COLO829 (cell line): ENCODE data around the gene PACSIN1.
"Not testable (repeated sequence)": the region's sequence is repeated elsewhere in the genome, so short reads cannot be mapped to it uniquely, and the experiment has no call there.

Experiments used
- DNase-seq: peaks from one replicate; pipeline ENCODE4 v3.0.0; 2012; ENCODE audit warnings: low spot score

The PACSIN1 gene

GRCh38 chr6:34457742-34458735 lies 7.8 kb upstream of the PACSIN1 start:
- no peak for DNase-seq

DNA sequence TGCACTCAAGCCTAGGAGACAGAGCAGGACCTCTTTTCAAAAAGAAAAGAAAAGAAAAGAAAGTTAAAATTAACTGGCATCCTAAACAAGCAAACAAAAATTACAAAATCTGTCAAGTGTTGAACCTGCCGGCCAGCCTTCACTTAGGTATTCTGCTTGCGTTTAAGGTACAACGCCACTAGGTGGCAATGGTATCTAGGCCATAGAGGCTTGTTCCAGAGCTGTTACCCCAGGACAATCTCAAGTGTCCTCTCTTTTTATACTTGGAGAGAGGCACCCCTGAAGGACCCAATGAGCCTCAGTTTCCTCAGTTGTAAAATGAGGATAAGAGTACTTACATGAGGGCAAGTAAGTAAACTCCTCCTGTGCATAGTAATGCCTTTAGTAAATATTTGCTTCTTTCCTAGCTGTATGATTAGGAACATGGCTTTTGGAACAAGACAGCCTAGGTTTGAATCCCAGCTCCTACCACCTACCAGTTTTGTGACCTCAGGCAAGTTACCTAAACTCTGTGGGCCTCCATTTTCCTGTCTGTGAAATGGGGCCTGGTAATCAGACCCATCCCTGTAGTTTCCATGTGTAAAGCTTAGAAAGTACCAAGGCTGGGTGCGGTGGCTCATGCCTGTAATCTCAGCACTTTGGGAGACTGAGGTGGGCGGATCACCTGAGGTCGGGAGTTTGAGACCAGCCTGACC lies 5.8 kb upstream of the PACSIN1 start:
- DNase-seq: peak; percentile 53

GRCh38 chr6:34460796-34461507 lies 4.9 kb upstream of the PACSIN1 start:
- no peak for DNase-seq

- DNase-seq: no peak
Measured at GRCh38 chr6:34462010-34462409, 3.9 kb upstream of the PACSIN1 start.

- peak; percentile 53 for DNase-seq
Measured at GRCh38 chr6:34462551-34462971, 3.3 kb upstream of the PACSIN1 start.

- DNase-seq: no peak
Measured at GRCh38 chr6:34463299-34463698, 2.6 kb upstream of the PACSIN1 start.

- no peak for DNase-seq
Measured at GRCh38 chr6:34463849-34464248, 2.0 kb upstream of the PACSIN1 start.

DNA sequence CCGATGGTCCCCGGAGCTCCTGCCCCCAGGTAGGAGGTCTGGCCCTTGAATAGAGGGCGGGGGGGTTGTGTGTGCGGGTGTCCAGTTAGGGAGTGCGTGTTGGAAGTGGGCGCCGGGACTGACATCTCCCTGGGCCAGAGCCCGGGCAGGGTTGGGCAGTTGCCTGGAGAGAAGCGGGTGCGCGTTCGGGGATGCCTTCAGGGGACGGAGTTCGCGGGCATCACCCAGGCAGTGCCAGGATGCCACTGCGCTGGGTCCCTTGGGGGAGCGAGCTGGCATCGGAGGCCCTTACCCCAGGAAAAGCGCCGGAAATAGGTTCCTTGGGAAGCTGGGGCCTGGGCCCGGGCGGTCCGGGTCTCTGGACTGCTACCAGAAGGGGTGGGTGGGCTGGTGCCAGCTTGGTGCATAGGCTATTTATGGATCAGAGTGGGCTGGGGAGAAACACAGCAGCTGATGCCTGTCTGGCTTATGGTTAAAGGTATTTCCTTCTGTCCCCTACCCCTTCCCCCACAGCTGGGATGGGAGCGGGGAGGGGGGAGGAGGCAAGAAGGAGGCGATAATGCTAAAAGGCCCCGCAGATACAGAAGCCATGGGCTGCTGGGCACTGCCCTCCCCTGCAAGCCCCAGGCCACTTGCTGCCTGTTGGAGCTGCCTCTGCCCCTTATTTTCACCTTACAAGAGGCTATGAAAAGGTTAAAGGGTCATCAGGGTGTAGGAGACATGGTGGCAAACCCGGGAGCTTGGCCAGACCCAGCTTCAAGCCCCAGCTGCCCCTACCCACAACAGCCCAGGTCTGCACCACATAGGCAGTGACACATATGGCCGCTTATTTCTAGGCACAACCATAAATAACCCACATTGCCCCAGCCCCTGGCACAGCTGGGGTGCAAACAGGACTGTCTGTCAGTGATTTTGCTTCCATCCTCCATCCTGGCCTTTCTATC lies 638 bp downstream of the PACSIN1 start:
- no peak for DNase-seq

- no peak for DNase-seq
Measured at GRCh38 chr6:34468378-34468892, 2.6 kb downstream of the PACSIN1 start.

DNA sequence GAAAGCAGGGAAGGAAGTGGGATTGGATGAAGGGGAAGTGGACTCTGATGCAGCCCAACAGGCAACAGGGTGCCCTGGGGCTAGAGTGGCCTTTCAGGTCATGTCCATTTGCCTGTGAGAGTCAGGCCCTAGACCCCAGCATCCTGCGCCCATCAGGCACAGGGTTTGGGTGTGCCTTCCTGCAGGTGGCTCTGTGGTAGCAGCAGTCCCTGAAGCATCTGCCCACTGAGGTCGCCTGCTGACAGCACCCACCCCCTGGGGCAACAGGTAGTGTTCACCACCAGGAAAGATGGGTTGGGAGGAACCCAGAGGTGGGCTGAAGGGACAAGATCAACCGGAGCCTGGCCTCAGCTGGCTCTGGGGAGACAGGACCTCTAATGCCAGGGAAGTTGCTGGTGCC lies 3.6 kb downstream of the PACSIN1 start:
- DNase-seq: no peak

- no peak for DNase-seq
Measured at GRCh38 chr6:34472425-34472824, 6.5 kb downstream of the PACSIN1 start.

DNA sequence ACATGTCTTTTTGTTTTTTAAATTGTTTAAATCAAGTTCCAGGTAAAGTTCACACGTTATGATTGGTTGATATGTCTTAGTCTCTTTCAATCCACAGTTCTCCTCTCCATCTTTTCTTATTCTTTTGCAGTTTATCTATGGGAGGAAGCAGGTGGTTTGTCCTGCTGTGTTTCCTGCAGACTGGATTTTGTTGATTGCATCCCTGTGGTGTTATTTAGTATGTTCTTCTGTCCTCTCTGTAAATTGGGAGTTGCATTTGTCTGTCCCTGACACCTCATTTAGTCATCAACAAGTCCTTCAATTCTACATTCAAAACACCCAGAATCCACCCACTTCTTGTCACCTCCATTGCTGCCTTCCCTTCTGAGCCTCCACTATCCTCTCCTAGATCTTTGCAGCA lies 8.1 kb downstream of the PACSIN1 start:
- no peak for DNase-seq

DNA sequence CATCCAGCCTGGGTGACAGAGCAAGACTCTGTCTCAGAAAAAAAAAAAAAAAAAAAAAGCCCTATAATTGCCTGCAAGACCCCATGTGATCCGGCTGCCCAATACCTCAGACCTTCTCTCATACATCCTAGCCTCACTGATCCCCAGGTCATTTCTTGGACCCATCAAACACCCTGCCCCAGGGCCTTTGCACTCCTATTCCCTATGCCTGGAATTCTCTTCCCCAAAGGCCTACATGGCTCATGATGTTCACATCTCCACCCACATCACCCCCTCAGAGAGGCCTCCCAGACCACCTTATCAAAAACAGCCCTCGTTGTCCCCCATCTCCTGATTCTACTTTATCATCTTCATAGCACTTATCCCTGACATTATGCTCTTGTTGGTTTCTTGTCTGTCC lies 8.9 kb downstream of the PACSIN1 start:
- no peak for DNase-seq

GRCh38 chr6:34475238-34475682 lies 9.4 kb downstream of the PACSIN1 start:
- no peak for DNase-seq

GRCh38 chr6:34475767-34476328 lies 10.0 kb downstream of the PACSIN1 start:
- DNase-seq: no peak

DNA sequence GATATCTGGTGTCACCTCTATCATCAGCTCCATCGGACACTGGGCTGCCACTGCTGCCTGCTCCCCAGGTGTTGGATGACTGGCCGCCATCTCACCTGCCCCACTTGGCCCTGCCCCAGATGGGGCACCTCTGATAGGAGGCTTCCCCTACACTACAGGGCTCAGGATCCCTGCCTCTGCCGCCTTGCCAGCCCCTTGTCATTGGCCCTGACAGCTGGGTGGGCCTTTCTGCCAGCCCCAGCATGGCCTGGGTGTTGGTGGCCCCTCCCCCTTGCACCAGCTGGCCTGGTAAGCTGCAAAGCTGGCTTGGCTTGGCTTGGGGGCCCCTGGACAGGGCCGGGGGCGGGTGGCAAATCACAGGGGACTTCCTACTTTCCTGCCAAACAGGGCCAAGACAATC lies 10.6 kb downstream of the PACSIN1 start:
- no peak for DNase-seq

DNA sequence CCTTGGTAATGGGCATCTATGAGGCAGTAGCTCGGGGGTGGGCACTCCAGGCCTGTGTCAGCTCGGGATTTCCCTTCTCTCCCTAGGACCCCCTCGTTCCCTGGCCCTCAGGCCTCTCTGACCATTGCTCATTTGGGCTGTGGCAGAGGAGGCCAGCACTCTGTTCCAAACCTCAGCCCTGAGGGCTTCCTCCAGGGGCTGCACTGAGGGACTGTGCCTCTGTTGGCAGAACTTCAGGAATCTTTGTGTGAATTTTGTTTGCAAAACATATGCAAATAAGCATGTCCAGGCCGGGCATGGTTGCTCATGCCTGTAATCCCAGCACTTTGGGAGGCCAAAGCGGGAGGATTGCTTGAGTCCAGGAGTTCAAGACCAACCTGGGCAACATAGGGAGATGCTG lies 11.0 kb downstream of the PACSIN1 start:
- DNase-seq: no peak

DNA sequence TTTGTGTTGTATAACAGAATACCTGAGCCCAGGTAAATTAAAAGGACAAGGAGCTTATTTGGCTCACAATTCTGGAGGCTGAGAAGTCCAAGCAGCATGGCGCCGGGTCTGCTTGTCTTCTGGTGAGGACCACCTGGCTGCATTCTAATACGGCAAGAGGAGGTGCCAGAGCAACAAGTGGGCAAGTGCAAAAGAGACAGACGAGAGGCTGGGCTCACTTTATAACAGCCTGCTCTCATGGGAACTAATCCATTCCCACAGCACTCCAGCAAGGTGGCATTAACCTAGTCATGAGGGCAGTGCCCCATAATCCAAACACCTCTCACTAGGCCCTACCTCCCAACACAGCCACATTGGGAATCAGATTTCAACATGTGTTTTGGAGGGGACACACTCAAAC lies 12.9 kb downstream of the PACSIN1 start:
- DNase-seq: no peak

GRCh38 chr6:34483781-34484180 lies 17.9 kb downstream of the PACSIN1 start:
- not testable (repeated sequence) for DNase-seq

DNA sequence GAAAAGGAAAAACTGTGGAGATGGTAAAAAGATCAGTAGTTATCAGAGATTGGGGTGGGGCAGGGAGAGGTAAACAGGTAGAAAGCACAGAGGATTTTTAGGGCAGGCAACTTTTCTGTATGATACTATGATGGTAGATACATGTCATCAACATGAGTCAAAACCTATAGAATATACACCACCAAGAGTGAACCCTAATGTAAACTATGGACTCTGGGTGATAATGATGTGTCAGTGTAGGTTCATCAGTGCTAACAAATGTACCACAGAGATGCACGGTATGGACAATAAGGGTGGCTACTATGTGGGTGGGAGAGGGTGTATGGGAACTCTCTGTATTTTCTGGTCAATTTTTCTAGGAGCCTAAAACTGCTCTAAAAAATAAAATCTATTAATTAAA lies 18.5 kb downstream of the PACSIN1 start:
- DNase-seq: no peak

DNA sequence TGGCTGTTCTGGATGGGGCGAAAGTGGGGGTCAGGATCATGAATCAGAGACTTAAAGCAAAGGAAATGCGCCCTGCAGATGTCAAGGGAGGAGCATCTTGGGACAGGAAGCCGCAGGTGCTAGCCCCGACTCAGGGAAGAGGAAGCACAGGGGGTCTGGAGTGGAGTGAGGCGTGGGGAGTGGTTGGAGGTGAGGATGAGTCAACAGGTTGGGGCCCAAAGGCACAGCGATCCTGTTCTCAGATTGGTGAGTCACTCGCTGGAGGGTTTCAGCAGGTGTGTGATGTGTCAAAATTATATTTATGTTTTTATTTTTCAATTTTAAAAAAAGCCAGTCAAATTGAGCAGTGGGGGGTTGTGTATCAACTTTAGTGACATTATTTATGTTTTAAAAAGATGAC lies 19.0 kb downstream of the PACSIN1 start:
- DNase-seq: no peak
